HL-60 (cell line): ENCODE measurements around the gene MAP7D1.

Experiments used
- POLR2AphosphoS5 ChIP-seq: IDR thresholded peaks from 2 replicates; pipeline ENCODE4 v1.6.1; 2012; ENCODE audit warnings: low read depth
- SPI1 ChIP-seq: IDR thresholded peaks from 2 replicates; pipeline ENCODE4 v1.6.1; 2012; ENCODE audit warnings: low read depth, mild to moderate bottlenecking, borderline replicate concordance
- TF ChIP-seq, protein P1 (sequence below): IDR thresholded peaks from one replicate; pipeline ENCODE4 v1.5.1; 2011; ENCODE audit warnings: low read length, control low read depth, inconsistent platforms; ENCODE audit not compliant: insufficient read depth
- TF ChIP-seq, protein P2 (sequence below): IDR thresholded peaks from 2 replicates; pipeline ENCODE4 v1.6.1; 2012; ENCODE audit warnings: low read depth; ENCODE audit not compliant: insufficient replicate concordance

DNA sequence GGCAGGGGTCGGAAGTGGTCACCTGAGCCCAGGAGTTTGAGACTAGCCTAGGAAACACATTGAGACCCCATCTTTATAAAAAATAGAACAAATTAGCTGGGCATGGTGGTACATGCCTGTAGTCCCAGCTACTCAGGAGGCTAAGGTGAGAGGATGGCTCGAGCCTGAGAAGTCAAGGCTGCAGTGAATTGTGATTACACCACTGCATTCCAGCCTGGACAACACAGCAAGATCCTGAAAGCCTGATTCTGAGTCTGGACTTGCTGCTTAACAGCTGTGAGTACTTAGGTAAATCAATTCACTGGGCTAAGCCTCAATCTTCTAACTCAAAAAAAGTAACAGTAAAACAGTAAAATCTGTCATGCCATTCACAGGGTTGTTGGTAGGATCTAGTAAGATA is 11.5 kb upstream of the MAP7D1 start:
- TF ChIP-seq POLR2AphosphoS5: no peak
- TF ChIP-seq, protein P1, sequence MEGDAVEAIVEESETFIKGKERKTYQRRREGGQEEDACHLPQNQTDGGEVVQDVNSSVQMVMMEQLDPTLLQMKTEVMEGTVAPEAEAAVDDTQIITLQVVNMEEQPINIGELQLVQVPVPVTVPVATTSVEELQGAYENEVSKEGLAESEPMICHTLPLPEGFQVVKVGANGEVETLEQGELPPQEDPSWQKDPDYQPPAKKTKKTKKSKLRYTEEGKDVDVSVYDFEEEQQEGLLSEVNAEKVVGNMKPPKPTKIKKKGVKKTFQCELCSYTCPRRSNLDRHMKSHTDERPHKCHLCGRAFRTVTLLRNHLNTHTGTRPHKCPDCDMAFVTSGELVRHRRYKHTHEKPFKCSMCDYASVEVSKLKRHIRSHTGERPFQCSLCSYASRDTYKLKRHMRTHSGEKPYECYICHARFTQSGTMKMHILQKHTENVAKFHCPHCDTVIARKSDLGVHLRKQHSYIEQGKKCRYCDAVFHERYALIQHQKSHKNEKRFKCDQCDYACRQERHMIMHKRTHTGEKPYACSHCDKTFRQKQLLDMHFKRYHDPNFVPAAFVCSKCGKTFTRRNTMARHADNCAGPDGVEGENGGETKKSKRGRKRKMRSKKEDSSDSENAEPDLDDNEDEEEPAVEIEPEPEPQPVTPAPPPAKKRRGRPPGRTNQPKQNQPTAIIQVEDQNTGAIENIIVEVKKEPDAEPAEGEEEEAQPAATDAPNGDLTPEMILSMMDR: no peak
- TF ChIP-seq, protein P2, sequence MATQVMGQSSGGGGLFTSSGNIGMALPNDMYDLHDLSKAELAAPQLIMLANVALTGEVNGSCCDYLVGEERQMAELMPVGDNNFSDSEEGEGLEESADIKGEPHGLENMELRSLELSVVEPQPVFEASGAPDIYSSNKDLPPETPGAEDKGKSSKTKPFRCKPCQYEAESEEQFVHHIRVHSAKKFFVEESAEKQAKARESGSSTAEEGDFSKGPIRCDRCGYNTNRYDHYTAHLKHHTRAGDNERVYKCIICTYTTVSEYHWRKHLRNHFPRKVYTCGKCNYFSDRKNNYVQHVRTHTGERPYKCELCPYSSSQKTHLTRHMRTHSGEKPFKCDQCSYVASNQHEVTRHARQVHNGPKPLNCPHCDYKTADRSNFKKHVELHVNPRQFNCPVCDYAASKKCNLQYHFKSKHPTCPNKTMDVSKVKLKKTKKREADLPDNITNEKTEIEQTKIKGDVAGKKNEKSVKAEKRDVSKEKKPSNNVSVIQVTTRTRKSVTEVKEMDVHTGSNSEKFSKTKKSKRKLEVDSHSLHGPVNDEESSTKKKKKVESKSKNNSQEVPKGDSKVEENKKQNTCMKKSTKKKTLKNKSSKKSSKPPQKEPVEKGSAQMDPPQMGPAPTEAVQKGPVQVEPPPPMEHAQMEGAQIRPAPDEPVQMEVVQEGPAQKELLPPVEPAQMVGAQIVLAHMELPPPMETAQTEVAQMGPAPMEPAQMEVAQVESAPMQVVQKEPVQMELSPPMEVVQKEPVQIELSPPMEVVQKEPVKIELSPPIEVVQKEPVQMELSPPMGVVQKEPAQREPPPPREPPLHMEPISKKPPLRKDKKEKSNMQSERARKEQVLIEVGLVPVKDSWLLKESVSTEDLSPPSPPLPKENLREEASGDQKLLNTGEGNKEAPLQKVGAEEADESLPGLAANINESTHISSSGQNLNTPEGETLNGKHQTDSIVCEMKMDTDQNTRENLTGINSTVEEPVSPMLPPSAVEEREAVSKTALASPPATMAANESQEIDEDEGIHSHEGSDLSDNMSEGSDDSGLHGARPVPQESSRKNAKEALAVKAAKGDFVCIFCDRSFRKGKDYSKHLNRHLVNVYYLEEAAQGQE: no peak
- no peak for TF ChIP-seq SPI1
